Breast epithelium (tissue), 4 donors: Measurements from ENCODE around the gene UGT1A1. TPM values are rescaled to one million over a fixed set of nuclear protein-coding genes. Genes with fewer than 3 reads are reported as not detected.
A peak's percentile ranks its signal among the peaks of the same experiment; 100 is the strongest.

Source experiments
- DNase-seq, 2 donors: peaks; one replicate each; pipeline ENCODE4 v3.0.0-alpha.2; 2019; ENCODE audit warnings: low spot score in 2 of 2
- H3K27ac ChIP-seq, 2 donors: fragments of 200-600 bp; sonication (generic) in 1 of 2; one replicate each; pipeline ENCODE4 v1.5.1; 2016 to 2019; ENCODE audit warnings: mild to moderate bottlenecking in 1 of 2
- H3K27me3 ChIP-seq, 2 donors: fragments of 200-600 bp; sonication (generic) in 1 of 2; one replicate each; pipeline versions ENCODE4 v1.5.1 to v1.6.0; 2017 to 2019; ENCODE audit warnings: control low read depth in 1 of 2, mild to moderate bottlenecking in 1 of 2
- H3K36me3 ChIP-seq: fragments of 200-600 bp; one replicate; pipeline ENCODE4 v1.5.1; 2019
- H3K4me1 ChIP-seq, 2 donors: fragments of 200-600 bp; sonication (generic); one replicate each; pipeline ENCODE4 v1.5.1; 2016 to 2019; ENCODE audit warnings: control low read depth in 1 of 2
- H3K4me3 ChIP-seq, 3 donors: fragments of 200-600 bp; sonication (generic); 1 replicate in 2 of 3; 2 replicates in 1 of 3; pipeline ENCODE4 v1.5.1; 2016 to 2019; ENCODE audit warnings: mild to moderate bottlenecking in 3 of 3, moderate library complexity in 2 of 3
- H3K9me3 ChIP-seq, 2 donors: fragments of 200-600 bp; sonication (generic) in 1 of 2; one replicate each; pipeline ENCODE4 v1.5.1; 2016 to 2019; ENCODE audit warnings: control low read depth in 1 of 2
- CTCF ChIP-seq, 3 donors: fragments of 450-650 bp; IDR thresholded peaks; one replicate each; pipeline ENCODE4 v1.5.1; 2016 to 2017; ENCODE audit warnings: antibody characterized with exemption in 3 of 3, mild to moderate bottlenecking in 3 of 3, moderate library complexity in 3 of 3
- POLR2A ChIP-seq: fragments of 450-650 bp; IDR thresholded peaks from one replicate; pipeline ENCODE4 v1.6.1; 2016; ENCODE audit warnings: antibody characterized with exemption, mild to moderate bottlenecking, moderate library complexity
- POLR2AphosphoS5 ChIP-seq, 3 donors: sonication (generic); formaldehyde crosslinking; IDR thresholded peaks; one replicate each; pipeline ENCODE4 v1.6.1; 2017; ENCODE audit warnings: antibody characterized with exemption in 3 of 3
- intact Hi-C: fragments of 100-400 bp; cut with DNase I; formaldehyde crosslinking; loops from one replicate; pipeline ENCODE4 v1.15.1; 2023; ENCODE audit warnings: low total_unique reads
- total RNA-seq, 3 donors: library from RNA; depleted of rRNA; stranded (reverse); fragments of >200 nt; gene quantifications; one replicate each; pipeline ENCODE4 v1.1.0, GENCODE V29; 2016

The UGT1A1 gene
- total RNA-seq, 3 donors from 2014 or later: not detected

GRCh38 chr2:233798335-233799086 is 38.4 kb downstream of the UGT1A1 start:
- Histone ChIP-seq H3K36me3 (no peaks in the 10 kb centered on the region), H3K27ac (no peak overlapping the region), H3K9me3 (no peaks in the 10 kb centered on the region), H3K4me3 (no peak overlapping the region), H3K27me3 (no peaks in the 10 kb centered on the region), H3K4me1 (no peaks in the 10 kb centered on the region)
- peak in 1 of 2 donors; percentile 8 for DNase-seq
- TF ChIP-seq CTCF (IDR thresholded peaks at IDR 0.05) (no peak), POLR2A (no peak)
- intact Hi-C loops: no loop called here

GRCh38 chr2:233799087-233799665 is 39.1 kb downstream of the UGT1A1 start:
- Histone ChIP-seq H3K9me3 (no peaks in the 10 kb centered on the region), H3K27ac (no peak overlapping the region), H3K4me1 (no peaks in the 10 kb centered on the region), H3K4me3 (no peak overlapping the region), H3K36me3 (no peaks in the 10 kb centered on the region), H3K27me3 (no peaks in the 10 kb centered on the region)
- TF ChIP-seq POLR2A (no peak), CTCF (IDR thresholded peaks at IDR 0.05) (no peak), POLR2AphosphoS5 (IDR thresholded peaks at IDR 0.05) (no peak)
- peak in 1 of 2 donors; percentile 7 for DNase-seq
- intact Hi-C loops: no loop called here

- H3K27ac ChIP-seq: no peak overlapping the region
- no peaks in the 10 kb centered on the region for H3K27me3 ChIP-seq
- H3K4me1 ChIP-seq: no peaks in the 10 kb centered on the region
- DNase-seq: no peak
- TF ChIP-seq CTCF (IDR thresholded peaks at IDR 0.05) (no peak), POLR2A (no peak), POLR2AphosphoS5 (IDR thresholded peaks at IDR 0.05) (no peak)
- intact Hi-C loops: no loop called here
- H3K9me3 ChIP-seq: no peaks in the 10 kb centered on the region
- H3K36me3 ChIP-seq: no peaks in the 10 kb centered on the region
- H3K4me3 ChIP-seq: no peak overlapping the region
Measured at GRCh38 chr2:233799716-233800115, 39.6 kb downstream of the UGT1A1 start.

GRCh38 chr2:233800208-233800607 is 40.1 kb downstream of the UGT1A1 start:
- H3K4me3 ChIP-seq: no peak overlapping the region
- no peaks in the 10 kb centered on the region for H3K9me3 ChIP-seq
- peak in 1 of 2 donors; percentile 2 for DNase-seq
- intact Hi-C loops: no loop called here
- H3K4me1 ChIP-seq: no peaks in the 10 kb centered on the region
- H3K27ac ChIP-seq: no peak overlapping the region
- H3K27me3 ChIP-seq: no peaks in the 10 kb centered on the region
- no peaks in the 10 kb centered on the region for H3K36me3 ChIP-seq
- TF ChIP-seq POLR2AphosphoS5 (IDR thresholded peaks at IDR 0.05) (no peak), CTCF (IDR thresholded peaks at IDR 0.05) (no peak), POLR2A (no peak)

GRCh38 chr2:233801357-233802131 is 41.5 kb downstream of the UGT1A1 start:
- intact Hi-C loops: no loop called here
- no peaks in the 10 kb centered on the region for H3K27me3 ChIP-seq
- H3K4me1 ChIP-seq: no peaks in the 10 kb centered on the region
- no peak overlapping the region for H3K27ac ChIP-seq
- TF ChIP-seq POLR2AphosphoS5 (IDR thresholded peaks at IDR 0.05) (no peak), POLR2A (no peak), CTCF (IDR thresholded peaks at IDR 0.05) (no peak)
- no peaks in the 10 kb centered on the region for H3K9me3 ChIP-seq
- no peak for DNase-seq
- H3K4me3 ChIP-seq: no peak overlapping the region
- no peaks in the 10 kb centered on the region for H3K36me3 ChIP-seq
